Esophagus squamous epithelium (tissue), 5 donors: Measurements from ENCODE around the gene ADAMTS15. TPM values are rescaled to one million over a fixed set of nuclear protein-coding genes. Genes with fewer than 3 reads are reported as not detected.

ENCODE experiments used
- DNase-seq: peaks from one replicate; lab custom pipeline; 2025; lab: John Stamatoyannopoulos, UW
- H3K27ac ChIP-seq, 4 donors: fragments of 200-600 bp; sonication (generic); one replicate each; pipeline ENCODE4 v1.5.1; 2016 to 2019; ENCODE audit warnings: mild to moderate bottlenecking in 1 of 4
- H3K27me3 ChIP-seq, 4 donors: fragments of 200-600 bp; sonication (generic); 1 replicate in 3 of 4; 2 replicates in 1 of 4; pipeline versions ENCODE4 v1.5.1 to v1.6.0; 2017 to 2021; ENCODE audit warnings: antibody characterized with exemption in 1 of 4
- H3K36me3 ChIP-seq, 3 donors: fragments of 200-600 bp; sonication (generic); one replicate each; pipeline ENCODE4 v1.5.1; 2016 to 2019
- H3K4me1 ChIP-seq, 3 donors: fragments of 200-600 bp; sonication (generic); one replicate each; pipeline ENCODE4 v1.5.1; 2017 to 2019
- H3K4me3 ChIP-seq, 4 donors: fragments of 200-600 bp; sonication (generic); 1 replicate in 3 of 4; 2 replicates in 1 of 4; pipeline ENCODE4 v1.5.1; 2016 to 2019; ENCODE audit warnings: mild to moderate bottlenecking in 2 of 4, moderate library complexity in 1 of 4
- H3K9me3 ChIP-seq, 3 donors: fragments of 200-600 bp; sonication (generic); one replicate each; pipeline ENCODE4 v1.5.1; 2016 to 2019
- POLR2A ChIP-seq, 4 donors: fragments of 450-650 bp; IDR thresholded peaks; one replicate each; pipeline ENCODE4 v1.6.1; 2017; ENCODE audit warnings: antibody characterized with exemption in 4 of 4, mild to moderate bottlenecking in 4 of 4, moderate library complexity in 3 of 4
- WGBS, 2 donors: methylation state at CpG; one replicate each; pipeline ENCODE4 v1.1.5; 2018; 5-methylcytosine and 5-hydroxymethylcytosine counted together
- intact Hi-C: fragments of 100-400 bp; cut with DNase I; formaldehyde crosslinking; loops from one replicate; pipeline ENCODE4 v1.15.0; 2022
- total RNA-seq, 4 donors: library from RNA; depleted of rRNA; stranded (reverse); fragments of >200 nt; gene quantifications; one replicate each; pipeline ENCODE4 v1.1.0, GENCODE V29; 2016
- TF ChIP-seq, protein P1 (sequence below), 6 experiments: fragments of 450-650 bp in 4 of 6; fragments of 200-600 bp in 2 of 6; sonication (generic) in 2 of 6; IDR thresholded peaks; one replicate each; pipeline ENCODE4 v1.5.1; 2016 to 2019; ENCODE audit warnings: antibody characterized with exemption in 6 of 6, mild to moderate bottlenecking in 4 of 6, moderate library complexity in 4 of 6
- donor health status: DM: yes; HTN: yes; CAD: no.

Gene ADAMTS15
- total RNA-seq, 4 donors from 2014 or later, result 0.11 to 5.7 (median 2.1) TPM

GRCh38 chr11:130473795-130474377, 25.4 kb downstream of the ADAMTS15 start:
- WGBS, 2 donors, result 86 to 88% methylated on average over 4 to 8 of the region's 21 CpGs
- no peak overlapping the region for H3K27ac ChIP-seq
- DNase-seq, result no peak
- intact Hi-C loops, result no loop called here
- H3K27me3 ChIP-seq, result no peaks in the 10 kb centered on the region
- peaks cover 0 to 24% (median 11%) of the 10 kb centered on the region in 3 donors for H3K4me1 ChIP-seq
- H3K36me3 ChIP-seq, result peaks cover 0 to 43% (median 0%) of the 10 kb centered on the region in 3 donors
- H3K4me3 ChIP-seq, result no peak overlapping the region
- no peak for TF ChIP-seq POLR2A (IDR thresholded peaks at IDR 0.05)
- TF ChIP-seq, protein P1, sequence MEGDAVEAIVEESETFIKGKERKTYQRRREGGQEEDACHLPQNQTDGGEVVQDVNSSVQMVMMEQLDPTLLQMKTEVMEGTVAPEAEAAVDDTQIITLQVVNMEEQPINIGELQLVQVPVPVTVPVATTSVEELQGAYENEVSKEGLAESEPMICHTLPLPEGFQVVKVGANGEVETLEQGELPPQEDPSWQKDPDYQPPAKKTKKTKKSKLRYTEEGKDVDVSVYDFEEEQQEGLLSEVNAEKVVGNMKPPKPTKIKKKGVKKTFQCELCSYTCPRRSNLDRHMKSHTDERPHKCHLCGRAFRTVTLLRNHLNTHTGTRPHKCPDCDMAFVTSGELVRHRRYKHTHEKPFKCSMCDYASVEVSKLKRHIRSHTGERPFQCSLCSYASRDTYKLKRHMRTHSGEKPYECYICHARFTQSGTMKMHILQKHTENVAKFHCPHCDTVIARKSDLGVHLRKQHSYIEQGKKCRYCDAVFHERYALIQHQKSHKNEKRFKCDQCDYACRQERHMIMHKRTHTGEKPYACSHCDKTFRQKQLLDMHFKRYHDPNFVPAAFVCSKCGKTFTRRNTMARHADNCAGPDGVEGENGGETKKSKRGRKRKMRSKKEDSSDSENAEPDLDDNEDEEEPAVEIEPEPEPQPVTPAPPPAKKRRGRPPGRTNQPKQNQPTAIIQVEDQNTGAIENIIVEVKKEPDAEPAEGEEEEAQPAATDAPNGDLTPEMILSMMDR (IDR thresholded peaks at IDR 0.05), result no peak
- no peaks in the 10 kb centered on the region for H3K9me3 ChIP-seq

GRCh38 chr11:130474637-130475400, 26.4 kb downstream of the ADAMTS15 start:
- 98% methylated on average over 6 of the region's 12 CpGs; no CpG with 5 or more reads in 1 of the 2 donors for WGBS, 2 donors
- Histone ChIP-seq H3K27me3 (no peaks in the 10 kb centered on the region), H3K4me1 (peaks cover 0 to 31% (median 18%) of the 10 kb centered on the region in 3 donors), H3K9me3 (no peaks in the 10 kb centered on the region), H3K4me3 (no peak overlapping the region), H3K27ac (no peak overlapping the region), H3K36me3 (peaks cover 0 to 43% (median 0%) of the 10 kb centered on the region in 3 donors)
- no peak for TF ChIP-seq POLR2A (IDR thresholded peaks at IDR 0.05)
- TF ChIP-seq, protein P1 (IDR thresholded peaks at IDR 0.05), result no peak
- intact Hi-C loops, result no loop called here
- no peak for DNase-seq

DNA sequence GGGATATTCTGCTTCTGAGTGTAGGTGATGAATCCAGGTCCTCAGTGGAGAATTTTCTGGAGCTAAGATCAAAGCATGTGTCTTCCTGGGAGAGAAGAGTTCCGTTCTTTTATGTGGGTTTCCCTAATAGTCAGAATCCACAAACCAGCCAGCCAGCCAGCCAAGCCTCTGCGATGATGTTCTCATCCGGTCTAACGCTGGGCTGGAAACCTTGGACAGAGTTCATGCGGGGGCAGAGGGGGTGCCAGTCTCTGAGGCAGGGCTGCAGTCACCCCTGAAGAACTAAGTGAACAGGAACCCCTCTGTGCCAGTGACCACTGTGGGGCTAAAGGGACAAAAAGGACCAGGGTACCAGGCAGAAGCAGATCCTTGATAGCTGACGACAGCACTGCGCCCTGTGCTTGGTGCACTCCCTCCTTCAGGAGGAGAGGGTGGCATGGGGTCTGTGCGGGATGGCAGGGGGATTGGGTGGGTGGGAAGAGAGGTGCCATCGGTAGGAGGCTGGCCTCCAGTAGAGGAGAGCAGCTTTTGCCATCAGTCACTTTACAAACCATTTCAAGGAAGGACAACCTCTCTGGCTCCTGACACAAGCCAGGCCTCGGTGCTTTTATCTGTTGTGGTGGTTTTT, 27.1 kb downstream of the ADAMTS15 start:
- H3K4me1 ChIP-seq, result peaks cover 0 to 36% (median 18%) of the 10 kb centered on the region in 3 donors
- no peak overlapping the region for H3K27ac ChIP-seq
- DNase-seq, result no peak
- no peak overlapping the region for H3K4me3 ChIP-seq
- intact Hi-C loops, result no loop called here
- H3K27me3 ChIP-seq, result no peaks in the 10 kb centered on the region
- H3K36me3 ChIP-seq, result peaks cover 0 to 38% (median 0%) of the 10 kb centered on the region in 3 donors
- TF ChIP-seq, protein P1 (IDR thresholded peaks at IDR 0.05), result no peak
- no peak for TF ChIP-seq POLR2A (IDR thresholded peaks at IDR 0.05)
- 74 to 88% methylated on average over 5 of the region's 10 CpGs for WGBS, 2 donors
- no peaks in the 10 kb centered on the region for H3K9me3 ChIP-seq

DNA sequence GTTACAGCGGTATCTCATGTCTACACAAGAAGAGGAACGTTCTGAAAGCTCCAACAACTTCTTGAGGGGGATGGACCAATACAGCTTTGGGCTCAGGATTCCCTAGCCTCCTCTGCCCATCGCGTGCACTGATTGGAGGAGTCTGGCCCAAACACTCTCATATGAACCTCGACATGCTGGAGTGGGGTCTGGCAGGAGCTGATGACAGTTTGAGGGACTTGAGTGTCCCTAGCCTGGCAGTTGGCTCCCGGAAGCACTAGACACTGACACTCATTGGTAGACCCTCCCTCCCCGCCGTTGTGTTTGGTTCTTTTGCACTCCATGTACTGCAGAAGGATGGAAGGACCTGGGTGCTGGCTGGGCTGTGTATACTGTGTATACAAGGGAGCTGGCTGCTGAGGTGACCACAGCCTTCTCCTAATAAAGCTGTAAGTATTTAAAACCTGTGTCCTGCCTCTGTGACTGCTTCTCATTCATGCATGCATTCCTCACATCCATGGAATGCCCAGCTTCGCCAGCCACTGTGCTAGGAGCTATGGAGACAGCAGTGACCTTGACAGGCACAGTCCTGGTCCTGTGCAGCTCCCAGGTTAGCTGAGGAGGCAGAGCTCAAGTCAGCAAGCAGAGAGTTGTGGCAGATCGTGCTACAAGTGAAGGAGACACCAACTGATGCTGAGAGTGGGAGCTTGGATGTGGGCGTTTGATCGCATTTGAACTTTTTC, 27.9 kb downstream of the ADAMTS15 start:
- peak overlapping the region in 2 of 4 donors; percentile 68 to 69 for H3K27ac ChIP-seq
- TF ChIP-seq, protein P1 (IDR thresholded peaks at IDR 0.05), result no peak
- TF ChIP-seq POLR2A (IDR thresholded peaks at IDR 0.05), result no peak
- intact Hi-C loops, result no loop called here
- WGBS, 2 donors, result 81 to 90% methylated on average over 11 to 12 of the region's 12 CpGs
- H3K36me3 ChIP-seq, result peaks cover 0 to 30% (median 0%) of the 10 kb centered on the region in 3 donors
- H3K27me3 ChIP-seq, result no peaks in the 10 kb centered on the region
- peaks cover 0 to 40% (median 18%) of the 10 kb centered on the region in 3 donors for H3K4me1 ChIP-seq
- no peak overlapping the region for H3K4me3 ChIP-seq
- H3K9me3 ChIP-seq, result no peaks in the 10 kb centered on the region
- no peak for DNase-seq
